K562 treated with DMSO at 1 percent for 12 hours (cell line): ENCODE results near the gene ZNF19. TPM values are rescaled to one million over a fixed set of nuclear protein-coding genes. Genes with fewer than 3 reads are reported as not detected.

ENCODE experiments used
- total RNA-seq: library from RNA; unstranded; fragments of 300-600 nt; gene quantifications from 2 replicates; pipeline ENCODE4 v1.2.3, GENCODE V29; 2022; ENCODE audit not compliant: insufficient read depth

ZNF19 gene
- total RNA-seq, result 0.43 and 0.58 TPM in 2 replicates

GRCh38 chr16:71489122-71489521 lies at the start of gene ZNF19:
TSS of gene ZNF19 (minus strand) at chr16:71489324. CDS start at chr16:71482114, 7,210 bp downstream.

GRCh38 chr16:71526111-71526631 lies 37.0 kb upstream of the ZNF19 start, which contains the start of gene CHST4:
TSS of gene CHST4 (plus strand) at chr16:71526426. CDS start at chr16:71536678, 10,252 bp downstream.

GRCh38 chr16:71461686-71462648 lies 27.2 kb downstream of the ZNF19 start, which contains the start of gene ZNF23:
TSS of gene ZNF23 (minus strand) at chr16:71462247. CDS start at chr16:71456796, 5,451 bp downstream.

GRCh38 chr16:71442051-71442440 lies 47.1 kb downstream of the ZNF19 start, which contains the start of gene TLE7:
TSS of gene TLE7 (minus strand) at chr16:71442054. CDS start at chr16:71433324, 8,730 bp downstream.

Other genes starting within 250 kb of the ZNF19 start
- gene CMTR2, start 199.9 kb downstream of the ZNF19 start, total RNA-seq, result 5.0 and 21.2 TPM in 2 replicates
- not detected in 2 replicates for gene CALB2, start 130.6 kb downstream of the ZNF19 start, total RNA-seq
- gene TLE7, start 47.3 kb downstream of the ZNF19 start, total RNA-seq, result not detected in 2 replicates
- gene ZNF23, start 27.1 kb downstream of the ZNF19 start, total RNA-seq, result 2.4 and 7.2 TPM in 2 replicates
- gene CHST4, start 37.1 kb upstream of the ZNF19 start, total RNA-seq, result not detected in 2 replicates
- not detected in 2 replicates for gene TAT, start 87.8 kb upstream of the ZNF19 start, total RNA-seq
- gene MARVELD3, start 136.9 kb upstream of the ZNF19 start, total RNA-seq, result 0.30 TPM in 1 of 2 replicates, not detected in the other
- gene PHLPP2, start 235.4 kb upstream of the ZNF19 start, total RNA-seq, result 0.92 and 4.1 TPM in 2 replicates